Mucosa of rectum (tissue), 2 donors: ENCODE data around the gene UBASH3A.

ENCODE experiments used
- H3K27ac ChIP-seq, 2 donors: one replicate each; pipeline ENCODE4 v1.7.0; 2013; ENCODE audit warnings: inconsistent platforms in 2 of 2, low read depth in 2 of 2, low read length in 2 of 2
- H3K27me3 ChIP-seq, 2 donors: one replicate each; pipeline ENCODE4 v1.7.0; 2013; ENCODE audit warnings: low read length in 2 of 2; ENCODE audit not compliant: control insufficient read depth in 2 of 2, insufficient read depth in 2 of 2
- H3K36me3 ChIP-seq, 2 donors: one replicate each; pipeline ENCODE4 v1.7.0; 2013; ENCODE audit warnings: low read length in 2 of 2; ENCODE audit not compliant: control insufficient read depth in 2 of 2, insufficient read depth in 2 of 2
- H3K4me1 ChIP-seq, 2 donors: one replicate each; pipeline ENCODE4 v1.7.0; 2013; ENCODE audit warnings: low read length in 2 of 2, mild to moderate bottlenecking in 1 of 2; ENCODE audit not compliant: control insufficient read depth in 2 of 2, insufficient read depth in 2 of 2
- H3K4me3 ChIP-seq, 2 donors: one replicate each; pipeline ENCODE4 v1.7.0; 2013; ENCODE audit warnings: low read length in 2 of 2
- H3K9ac ChIP-seq, 2 donors: one replicate each; pipeline ENCODE4 v1.7.0; 2013; ENCODE audit warnings: low read length in 2 of 2, low read depth in 1 of 2, mild to moderate bottlenecking in 1 of 2
- H3K9me3 ChIP-seq, 2 donors: one replicate each; pipeline ENCODE4 v1.7.0; 2013; ENCODE audit warnings: low read length in 2 of 2; ENCODE audit not compliant: control insufficient read depth in 2 of 2
- donor health status: healthy.
- donor health status: Normal muscosa, but diverticular disease.

UBASH3A gene

GRCh38 chr21:42396799-42397745, 6.6 kb upstream of the UBASH3A start:
- no peak overlapping the region for H3K4me3 ChIP-seq

GRCh38 chr21:42397746-42398394, 5.8 kb upstream of the UBASH3A start:
- no peaks in the 10 kb centered on the region for H3K36me3 ChIP-seq
- H3K9me3 ChIP-seq = no peaks in the 10 kb centered on the region
- no peaks in the 10 kb centered on the region for H3K4me1 ChIP-seq
- no peak overlapping the region for H3K9ac ChIP-seq
- H3K27ac ChIP-seq = no peak overlapping the region
- no peak overlapping the region for H3K4me3 ChIP-seq
- no peaks in the 10 kb centered on the region for H3K27me3 ChIP-seq

More at GRCh38 chr21:42396799-42397745, 6.6 kb upstream of the UBASH3A start:
- H3K9me3 ChIP-seq = no peaks in the 10 kb centered on the region
- no peak overlapping the region for H3K27ac ChIP-seq
- no peaks in the 10 kb centered on the region for H3K27me3 ChIP-seq
- H3K9ac ChIP-seq = no peak overlapping the region
- no peaks in the 10 kb centered on the region for H3K4me1 ChIP-seq
- no peaks in the 10 kb centered on the region for H3K36me3 ChIP-seq

GRCh38 chr21:42398436-42399028, 5.2 kb upstream of the UBASH3A start:
- no peaks in the 10 kb centered on the region for H3K9me3 ChIP-seq
- H3K4me1 ChIP-seq = no peaks in the 10 kb centered on the region
- H3K27ac ChIP-seq = no peak overlapping the region
- H3K4me3 ChIP-seq = no peak overlapping the region
- no peaks in the 10 kb centered on the region for H3K27me3 ChIP-seq
- H3K36me3 ChIP-seq = no peaks in the 10 kb centered on the region
- no peak overlapping the region for H3K9ac ChIP-seq

GRCh38 chr21:42400525-42400924, 3.2 kb upstream of the UBASH3A start:
- H3K36me3 ChIP-seq = no peaks in the 10 kb centered on the region
- no peaks in the 10 kb centered on the region for H3K27me3 ChIP-seq
- H3K9me3 ChIP-seq = no peaks in the 10 kb centered on the region
- H3K9ac ChIP-seq = no peak overlapping the region
- H3K4me3 ChIP-seq = no peak overlapping the region
- H3K27ac ChIP-seq = no peak overlapping the region
- no peaks in the 10 kb centered on the region for H3K4me1 ChIP-seq

- Histone ChIP-seq H3K4me1 (no peaks in the 10 kb centered on the region), H3K9me3 (no peaks in the 10 kb centered on the region), H3K9ac (no peak overlapping the region), H3K4me3 (no peak overlapping the region), H3K36me3 (no peaks in the 10 kb centered on the region), H3K27me3 (no peaks in the 10 kb centered on the region), H3K27ac (no peak overlapping the region)
Measured at GRCh38 chr21:42401154-42401553, 2.5 kb upstream of the UBASH3A start.

GRCh38 chr21:42401820-42402251, 1.9 kb upstream of the UBASH3A start:
- no peak overlapping the region for H3K27ac ChIP-seq
- no peaks in the 10 kb centered on the region for H3K36me3 ChIP-seq
- H3K9me3 ChIP-seq = no peaks in the 10 kb centered on the region
- no peak overlapping the region for H3K9ac ChIP-seq
- H3K4me1 ChIP-seq = no peaks in the 10 kb centered on the region
- no peak overlapping the region for H3K4me3 ChIP-seq
- H3K27me3 ChIP-seq = no peaks in the 10 kb centered on the region

GRCh38 chr21:42404539-42404938, 837 bp downstream of the UBASH3A start:
- H3K27me3 ChIP-seq = no peaks in the 10 kb centered on the region
- no peaks in the 10 kb centered on the region for H3K4me1 ChIP-seq
- H3K27ac ChIP-seq = peak overlapping the region in 1 of 2 donors; percentile 48
- no peak overlapping the region for H3K9ac ChIP-seq
- no peaks in the 10 kb centered on the region for H3K36me3 ChIP-seq
- peak overlapping the region; percentile 3 to 50 for H3K4me3 ChIP-seq
- H3K9me3 ChIP-seq = no peaks in the 10 kb centered on the region

- no peaks in the 10 kb centered on the region for H3K4me1 ChIP-seq
- H3K4me3 ChIP-seq = peak overlapping the region; percentile 3 to 55
Measured at GRCh38 chr21:42405064-42406013, 1.6 kb downstream of the UBASH3A start.

GRCh38 chr21:42406201-42406621, 2.5 kb downstream of the UBASH3A start:
- H3K9me3 ChIP-seq = no peaks in the 10 kb centered on the region
- H3K27ac ChIP-seq = peak overlapping the region in 1 of 2 donors; percentile 67
- H3K4me3 ChIP-seq = peak overlapping the region; percentile 4 to 55
- peak overlapping the region in 1 of 2 donors; percentile 17 for H3K9ac ChIP-seq
- no peaks in the 10 kb centered on the region for H3K4me1 ChIP-seq
- no peaks in the 10 kb centered on the region for H3K36me3 ChIP-seq
- H3K27me3 ChIP-seq = no peaks in the 10 kb centered on the region

More at GRCh38 chr21:42405064-42406013, 1.6 kb downstream of the UBASH3A start:
- H3K9me3 ChIP-seq = no peaks in the 10 kb centered on the region
- H3K27me3 ChIP-seq = no peaks in the 10 kb centered on the region
- peak overlapping the region in 1 of 2 donors; percentile 67 for H3K27ac ChIP-seq
- no peaks in the 10 kb centered on the region for H3K36me3 ChIP-seq
- no peak overlapping the region for H3K9ac ChIP-seq
